ENCODE data around the gene C15orf62. TPM values are rescaled to one million over a fixed set of nuclear protein-coding genes. Genes with fewer than 3 reads are reported as not detected.

The C15orf62 gene
- total RNA-seq, 1 donor, result 0.18 TPM

DNA sequence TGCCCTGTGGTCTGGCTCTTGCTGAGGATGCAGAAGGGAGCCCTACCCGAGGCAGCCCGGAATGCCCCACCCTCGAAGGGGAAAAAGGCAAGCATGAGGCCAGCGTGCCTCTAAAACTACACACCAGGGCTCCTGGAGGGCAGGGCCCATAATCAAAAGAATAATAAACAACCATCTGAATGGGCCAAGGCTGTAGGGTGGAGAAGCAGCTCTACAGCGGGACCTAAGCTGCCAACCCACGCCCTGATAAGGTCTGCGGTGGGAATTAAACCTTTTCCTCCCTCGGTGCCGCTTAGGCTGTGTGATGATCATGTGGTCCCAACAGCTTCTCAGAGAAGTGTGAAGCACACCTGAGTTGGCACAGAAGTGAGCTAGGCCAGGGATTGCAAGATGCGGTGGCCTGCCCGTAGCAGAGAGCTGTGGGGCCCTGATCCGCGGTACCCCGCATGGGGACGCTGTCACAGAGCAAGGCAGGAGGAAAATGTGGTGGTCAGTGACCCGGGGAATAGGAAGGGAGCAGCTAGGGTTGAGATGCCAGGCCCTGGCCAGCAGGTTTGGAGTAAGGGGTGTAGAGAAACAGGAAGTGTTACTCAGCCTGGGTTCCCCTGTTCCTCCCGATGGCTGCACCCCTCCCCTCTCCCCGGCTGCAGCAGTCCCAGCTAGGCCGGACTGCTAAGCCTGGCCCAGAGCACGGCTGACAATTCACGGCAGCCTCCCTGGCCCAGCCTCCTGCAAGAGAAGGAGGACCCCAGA is 1.1 kb upstream of the C15orf62 start:
- no peak for TF ChIP-seq CTCF (IDR thresholded peaks at IDR 0.05; ENCODE audit: insufficient read depth, low read length)
- no peak overlapping the region for H3K4me3 ChIP-seq (ENCODE audit: low read depth, low read length)
- DNase-seq (ENCODE audit: low read depth), result peak; percentile 64

- no peak for DNase-seq (ENCODE audit: low read depth)
- H3K4me3 ChIP-seq (ENCODE audit: low read depth, low read length), result no peak overlapping the region
- no peak for TF ChIP-seq CTCF (IDR thresholded peaks at IDR 0.05; ENCODE audit: insufficient read depth, low read length)
These were observed 454 bp downstream of the C15orf62 start for GRCh38 chr15:40770147-40770721.

GRCh38 chr15:40771242-40771641 is 1.5 kb downstream of the C15orf62 start:
- no peak for TF ChIP-seq CTCF (IDR thresholded peaks at IDR 0.05; ENCODE audit: insufficient read depth, low read length)
- H3K4me3 ChIP-seq (ENCODE audit: low read depth, low read length), result no peak overlapping the region

DNA sequence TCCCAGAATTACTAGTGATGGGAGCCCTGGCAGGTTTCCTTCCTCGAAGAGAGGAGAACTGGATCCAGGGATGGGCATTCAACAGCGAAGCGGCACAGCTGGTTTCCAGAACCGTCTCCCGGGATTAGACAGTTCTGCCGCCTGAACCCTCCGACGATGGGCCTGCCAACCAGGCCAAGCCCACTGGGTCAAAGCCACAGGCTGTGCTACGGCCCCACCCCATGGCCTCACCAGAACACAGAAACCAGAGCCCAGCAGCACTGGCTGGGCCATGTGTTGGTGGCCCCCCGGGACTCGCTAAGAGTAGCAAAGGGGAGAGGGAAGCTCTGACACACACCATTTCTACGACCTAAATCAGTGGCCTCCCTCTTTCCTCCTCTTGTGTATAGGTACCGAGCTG is 2.2 kb downstream of the C15orf62 start:
- DNase-seq (ENCODE audit: low read depth), result no peak
- no peak overlapping the region for H3K4me3 ChIP-seq (ENCODE audit: low read depth, low read length)
- TF ChIP-seq CTCF (IDR thresholded peaks at IDR 0.05; ENCODE audit: insufficient read depth, low read length), result no peak

More at GRCh38 chr15:40771242-40771641, 1.5 kb downstream of the C15orf62 start:
- no peak for DNase-seq (ENCODE audit: low read depth)

GRCh38 chr15:40773496-40773895 is 3.7 kb downstream of the C15orf62 start:
- DNase-seq (ENCODE audit: low read depth), result no peak
- no peak for TF ChIP-seq CTCF (IDR thresholded peaks at IDR 0.05; ENCODE audit: insufficient read depth, low read length)
- no peak overlapping the region for H3K4me3 ChIP-seq (ENCODE audit: low read depth, low read length)

DNA sequence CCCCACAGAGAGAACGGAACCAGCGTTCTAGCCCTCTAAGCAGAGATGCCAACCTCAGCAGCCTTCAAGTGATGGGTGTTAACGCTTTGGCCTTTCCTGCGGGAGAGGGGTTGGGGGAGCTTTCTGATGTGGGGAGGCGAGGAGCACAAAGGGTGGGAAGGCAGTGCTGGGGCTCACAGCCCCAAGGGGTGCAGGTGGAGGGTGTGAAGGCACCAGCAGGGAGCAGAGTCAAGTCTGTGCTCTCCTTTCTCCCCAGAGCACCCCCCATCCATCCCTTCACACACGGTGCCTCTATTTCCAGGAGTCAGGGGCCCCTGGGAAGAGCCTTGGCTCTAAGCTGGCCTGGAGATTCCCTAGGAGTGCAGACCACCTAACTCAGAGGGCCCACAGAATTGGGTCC is 4.1 kb downstream of the C15orf62 start:
- no peak for TF ChIP-seq CTCF (IDR thresholded peaks at IDR 0.05; ENCODE audit: insufficient read depth, low read length)
- H3K4me3 ChIP-seq (ENCODE audit: low read depth, low read length), result no peak overlapping the region
- DNase-seq (ENCODE audit: low read depth), result no peak

Measured in fibroblast of the aortic adventitia (primary cell).